GM12872 (cell line): Measurements from ENCODE around the gene PTTG1IP.
A peak's percentile ranks its signal among the peaks of the same experiment; 100 is the strongest.

Experiments used
- TF ChIP-seq, protein P1 (sequence below): IDR thresholded peaks from 3 replicates; pipeline ENCODE4 v1.5.1; 2011; ENCODE audit warnings: low read depth, mild to moderate bottlenecking, low read length, moderate library complexity; ENCODE audit not compliant: insufficient read depth

Gene PTTG1IP

GRCh38 chr21:44895859-44896258, 22.4 kb upstream of the PTTG1IP start:
- TF ChIP-seq, protein P1, sequence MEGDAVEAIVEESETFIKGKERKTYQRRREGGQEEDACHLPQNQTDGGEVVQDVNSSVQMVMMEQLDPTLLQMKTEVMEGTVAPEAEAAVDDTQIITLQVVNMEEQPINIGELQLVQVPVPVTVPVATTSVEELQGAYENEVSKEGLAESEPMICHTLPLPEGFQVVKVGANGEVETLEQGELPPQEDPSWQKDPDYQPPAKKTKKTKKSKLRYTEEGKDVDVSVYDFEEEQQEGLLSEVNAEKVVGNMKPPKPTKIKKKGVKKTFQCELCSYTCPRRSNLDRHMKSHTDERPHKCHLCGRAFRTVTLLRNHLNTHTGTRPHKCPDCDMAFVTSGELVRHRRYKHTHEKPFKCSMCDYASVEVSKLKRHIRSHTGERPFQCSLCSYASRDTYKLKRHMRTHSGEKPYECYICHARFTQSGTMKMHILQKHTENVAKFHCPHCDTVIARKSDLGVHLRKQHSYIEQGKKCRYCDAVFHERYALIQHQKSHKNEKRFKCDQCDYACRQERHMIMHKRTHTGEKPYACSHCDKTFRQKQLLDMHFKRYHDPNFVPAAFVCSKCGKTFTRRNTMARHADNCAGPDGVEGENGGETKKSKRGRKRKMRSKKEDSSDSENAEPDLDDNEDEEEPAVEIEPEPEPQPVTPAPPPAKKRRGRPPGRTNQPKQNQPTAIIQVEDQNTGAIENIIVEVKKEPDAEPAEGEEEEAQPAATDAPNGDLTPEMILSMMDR, result no peak

DNA sequence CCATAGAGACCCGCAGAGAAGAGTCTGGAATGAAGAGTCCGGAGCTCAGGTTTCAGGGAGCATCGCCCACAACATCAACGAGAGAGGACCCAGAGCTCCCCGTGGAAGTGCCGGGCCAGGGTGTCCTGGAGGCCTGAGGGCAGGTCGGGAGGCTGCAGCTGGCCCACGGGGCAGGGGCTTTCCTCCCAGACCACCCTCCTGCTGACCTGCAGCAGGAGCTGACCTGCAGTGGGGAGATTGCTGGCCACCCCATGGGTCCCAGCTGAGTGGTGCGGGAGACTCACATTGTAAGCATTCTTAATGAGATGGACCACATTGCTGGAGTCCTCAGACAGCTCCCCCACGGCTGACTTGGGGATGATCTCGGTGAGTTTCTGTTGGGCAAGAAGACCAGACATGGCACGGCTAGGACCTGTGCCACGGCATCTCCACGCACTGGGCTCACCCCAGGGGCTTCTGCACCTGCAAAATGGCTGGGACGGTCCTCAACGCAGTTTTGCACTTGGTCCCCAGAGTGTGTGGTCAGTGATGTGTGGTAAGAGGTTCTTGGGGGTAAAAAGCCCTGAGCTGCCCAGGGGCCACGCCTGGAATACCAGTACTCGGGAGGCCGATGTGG, 21.3 kb upstream of the PTTG1IP start:
- TF ChIP-seq, protein P1, result no peak

GRCh38 chr21:44893948-44894656, 20.6 kb upstream of the PTTG1IP start:
- TF ChIP-seq, protein P1, result no peak

GRCh38 chr21:44893278-44893556, 19.7 kb upstream of the PTTG1IP start:
- TF ChIP-seq, protein P1, result no peak

DNA sequence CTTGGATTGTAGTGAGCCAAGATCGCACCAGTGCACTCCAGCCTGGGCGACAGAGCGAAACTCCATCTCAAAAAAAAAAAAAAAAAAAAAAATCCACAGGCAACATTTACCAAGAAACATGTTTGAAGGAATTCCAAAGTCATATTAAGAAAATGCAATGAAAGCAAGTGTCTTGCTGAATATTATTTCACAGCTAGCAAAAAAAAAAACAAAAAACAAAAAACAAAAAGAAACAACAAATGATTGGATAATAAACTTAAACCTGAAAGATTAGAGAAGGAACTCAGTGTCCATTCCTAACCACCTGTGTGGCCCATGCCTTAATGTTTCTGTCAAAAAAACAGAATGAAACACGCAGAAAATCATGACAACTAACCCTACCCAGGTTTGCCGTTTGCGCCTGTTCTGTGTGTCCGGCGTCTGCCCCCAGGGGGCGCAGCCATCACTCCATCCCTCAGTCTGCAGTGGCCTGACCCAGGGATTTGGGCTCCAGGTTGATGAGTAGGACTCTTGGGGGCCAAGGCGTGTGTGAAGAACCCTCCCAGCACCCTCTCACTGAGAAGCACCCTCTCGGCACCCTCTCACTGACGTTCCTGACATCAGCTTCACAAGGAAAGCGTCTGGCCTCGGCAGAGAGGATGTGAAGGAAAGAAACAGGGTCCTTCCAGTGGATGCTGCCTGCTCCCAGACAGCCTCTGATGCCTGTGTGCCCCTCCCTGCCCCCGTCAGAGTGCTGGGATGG, 19.2 kb upstream of the PTTG1IP start:
- TF ChIP-seq, protein P1, result peak; percentile 98

DNA sequence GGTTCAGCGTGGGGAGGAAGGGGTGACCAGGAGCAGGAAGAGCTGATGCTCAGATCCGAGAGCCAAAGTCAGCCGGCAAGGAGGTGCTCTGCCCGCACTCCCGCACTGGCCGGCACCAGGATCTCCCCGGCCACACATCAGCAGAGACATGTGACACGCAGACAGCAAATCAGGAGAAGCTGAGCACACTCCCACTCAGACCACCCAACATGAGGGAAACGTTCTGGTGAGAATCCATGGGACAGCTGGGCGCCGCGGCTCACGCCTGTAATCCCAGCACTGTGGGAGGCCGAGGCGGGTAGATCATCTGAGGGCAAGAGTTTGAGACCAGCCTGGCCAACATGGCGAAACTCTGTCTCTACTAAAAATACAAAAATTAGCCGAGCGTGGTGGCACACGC, 18.6 kb upstream of the PTTG1IP start:
- TF ChIP-seq, protein P1, result no peak

DNA sequence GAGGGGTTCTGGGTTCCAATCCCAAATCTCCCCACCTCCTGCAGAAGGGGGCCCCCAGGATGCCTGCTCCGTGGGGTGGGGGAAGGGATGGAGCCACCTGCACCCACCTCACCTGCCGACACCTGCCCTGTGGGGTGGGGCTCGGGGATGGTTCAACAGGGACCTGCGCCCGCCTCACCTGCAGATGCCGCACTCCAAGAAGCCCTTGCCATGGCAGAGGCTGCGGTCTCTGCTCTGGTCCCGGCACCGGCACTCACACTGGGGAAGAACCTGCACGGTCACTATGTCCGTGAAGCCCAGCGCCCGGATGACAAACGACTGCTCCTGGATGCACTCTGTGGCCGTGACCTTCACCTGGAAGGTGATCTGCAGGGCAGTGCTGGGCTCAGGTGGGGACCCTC, 18.1 kb upstream of the PTTG1IP start:
- TF ChIP-seq, protein P1, result no peak
